Upper lobe of left lung (tissue), 4 donors: Measurements from ENCODE around the gene ENOPH1.

Experiments
- EP300 ChIP-seq, 4 donors: sonication (generic); formaldehyde crosslinking; IDR thresholded peaks; one replicate each; pipeline ENCODE4 v1.5.1; 2017; ENCODE audit warnings: antibody characterized with exemption in 4 of 4, control low read depth in 2 of 4
- POLR2A ChIP-seq, 4 donors: fragments of 450-650 bp; IDR thresholded peaks; one replicate each; pipeline ENCODE4 v1.5.1; 2016 to 2017; ENCODE audit warnings: antibody characterized with exemption in 4 of 4, mild to moderate bottlenecking in 2 of 4
- POLR2AphosphoS5 ChIP-seq, 2 donors: sonication (generic); formaldehyde crosslinking; IDR thresholded peaks; one replicate each; pipeline ENCODE4 v1.5.1; 2017; ENCODE audit warnings: antibody characterized with exemption in 2 of 2
- TF ChIP-seq, protein P1 (sequence below), 6 experiments: fragments of 450-650 bp in 4 of 6; fragments of 200-600 bp in 2 of 6; sonication (generic) in 2 of 6; IDR thresholded peaks; one replicate each; pipeline ENCODE4 v1.5.1; 2016 to 2019; ENCODE audit warnings: antibody characterized with exemption in 6 of 6

DNA sequence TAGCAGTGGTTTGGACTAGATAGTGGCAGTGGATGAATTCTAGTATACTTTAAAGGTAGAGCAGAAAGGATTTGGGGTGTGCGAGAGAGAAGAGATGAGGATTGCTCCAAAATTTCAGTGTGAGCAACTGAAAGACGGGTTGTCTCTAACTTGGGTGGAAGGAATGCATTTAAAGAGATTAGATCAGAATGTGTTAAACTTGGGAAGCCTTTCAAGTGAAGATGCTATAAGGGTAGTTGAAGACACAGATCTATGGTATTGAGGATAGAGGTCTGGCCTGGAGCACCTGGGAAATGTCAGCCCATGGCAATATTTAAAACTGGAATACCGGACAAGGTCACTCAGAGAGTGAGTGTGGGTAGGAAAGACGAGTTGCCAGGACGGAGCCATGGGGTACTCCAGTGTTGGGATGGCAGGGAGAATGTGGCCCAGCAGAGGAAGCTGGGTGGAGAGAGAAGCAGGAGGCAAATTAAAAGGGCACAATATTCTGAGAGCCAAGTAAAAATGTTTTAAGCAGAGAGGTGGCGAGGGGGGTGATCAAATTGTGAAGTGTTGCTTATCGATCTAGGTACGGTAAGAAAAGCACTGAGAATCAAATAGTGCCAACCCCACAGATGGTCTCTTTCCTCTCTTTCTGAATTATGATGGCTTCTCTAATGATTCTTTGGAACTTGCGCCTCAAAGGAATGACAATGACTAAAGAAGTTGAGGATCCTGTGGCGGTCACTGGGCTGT is 50.5 kb downstream of the ENOPH1 start:
- no peak for TF ChIP-seq POLR2AphosphoS5 (IDR thresholded peaks at IDR 0.05)
- no peak for TF ChIP-seq POLR2A (IDR thresholded peaks at IDR 0.05)
- TF ChIP-seq, protein P1, sequence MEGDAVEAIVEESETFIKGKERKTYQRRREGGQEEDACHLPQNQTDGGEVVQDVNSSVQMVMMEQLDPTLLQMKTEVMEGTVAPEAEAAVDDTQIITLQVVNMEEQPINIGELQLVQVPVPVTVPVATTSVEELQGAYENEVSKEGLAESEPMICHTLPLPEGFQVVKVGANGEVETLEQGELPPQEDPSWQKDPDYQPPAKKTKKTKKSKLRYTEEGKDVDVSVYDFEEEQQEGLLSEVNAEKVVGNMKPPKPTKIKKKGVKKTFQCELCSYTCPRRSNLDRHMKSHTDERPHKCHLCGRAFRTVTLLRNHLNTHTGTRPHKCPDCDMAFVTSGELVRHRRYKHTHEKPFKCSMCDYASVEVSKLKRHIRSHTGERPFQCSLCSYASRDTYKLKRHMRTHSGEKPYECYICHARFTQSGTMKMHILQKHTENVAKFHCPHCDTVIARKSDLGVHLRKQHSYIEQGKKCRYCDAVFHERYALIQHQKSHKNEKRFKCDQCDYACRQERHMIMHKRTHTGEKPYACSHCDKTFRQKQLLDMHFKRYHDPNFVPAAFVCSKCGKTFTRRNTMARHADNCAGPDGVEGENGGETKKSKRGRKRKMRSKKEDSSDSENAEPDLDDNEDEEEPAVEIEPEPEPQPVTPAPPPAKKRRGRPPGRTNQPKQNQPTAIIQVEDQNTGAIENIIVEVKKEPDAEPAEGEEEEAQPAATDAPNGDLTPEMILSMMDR (IDR thresholded peaks at IDR 0.05): no peak
- TF ChIP-seq EP300 (IDR thresholded peaks at IDR 0.05): no peak
